Mucosa of descending colon (tissue), 3 donors: ENCODE results near the gene PCBP3. TPM values are rescaled to one million over a fixed set of nuclear protein-coding genes. Genes with fewer than 3 reads are reported as not detected.
"Not testable (repeated sequence)": the region's sequence is repeated elsewhere in the genome, so short reads cannot be mapped to it uniquely, and the experiment has no call there.

ENCODE experiments used
- ATAC-seq: fragments of 200-7000 bp; cut with Tn5 transposase; one replicate; pipeline ENCODE4 v1.9.1; 2020; ENCODE audit warnings: mild to moderate bottlenecking, moderate library complexity
- DNase-seq, 3 donors: peaks; one replicate each; pipeline ENCODE4 v3.0.0-alpha.2; 2020
- H3K36me3 ChIP-seq: fragments of 200-600 bp; one replicate; pipeline ENCODE4 v1.8.0; 2021; ENCODE audit warnings: low read depth, mild to moderate bottlenecking
- H3K4me1 ChIP-seq: fragments of 200-600 bp; one replicate; pipeline ENCODE4 v1.8.0; 2021; ENCODE audit warnings: low read depth, mild to moderate bottlenecking
- H3K4me3 ChIP-seq: fragments of 200-600 bp; one replicate; pipeline ENCODE4 v1.8.0; 2021; ENCODE audit warnings: mild to moderate bottlenecking
- H3K9me3 ChIP-seq: fragments of 200-600 bp; one replicate; pipeline ENCODE4 v1.8.0; 2021; ENCODE audit warnings: mild to moderate bottlenecking
- CTCF ChIP-seq: fragments of 200-600 bp; IDR thresholded peaks from one replicate; pipeline ENCODE4 v1.8.0; 2022; ENCODE audit warnings: antibody characterized with exemption, mild to moderate bottlenecking
- intact Hi-C, 2 donors: fragments of 100-400 bp; cut with DNase I in 1 of 2; cut with micrococcal nuclease in 1 of 2; formaldehyde crosslinking; loops; one replicate each; pipeline versions ENCODE4 v1.11.0 to v1.11.1; 2022; cut with DNase I, micrococcal nuclease
- total RNA-seq, 3 donors: library from RNA; stranded (reverse); fragmentation: NEBNext Ultra II Directional in 2 of 3; extraction: Animal tissue kit (Norgen Biotek cat#: 25700) in 2 of 3; gene quantifications; one replicate each; pipeline versions ENCODE4 v1.2.1 to v1.2.4, GENCODE V29; 2021 to 2023
- donor health status: DM: no; HTN: no; CAD: no; lungs with moderate emphysema.
- donor health status: DM: no; HTN: no; CAD: no.
- donor health status: DM: no; HTN: yes; CAD: no.

Gene PCBP3
- total RNA-seq, 3 donors from 2014 or later, result 4.5 to 18.4 (median 7.6) TPM

DNA sequence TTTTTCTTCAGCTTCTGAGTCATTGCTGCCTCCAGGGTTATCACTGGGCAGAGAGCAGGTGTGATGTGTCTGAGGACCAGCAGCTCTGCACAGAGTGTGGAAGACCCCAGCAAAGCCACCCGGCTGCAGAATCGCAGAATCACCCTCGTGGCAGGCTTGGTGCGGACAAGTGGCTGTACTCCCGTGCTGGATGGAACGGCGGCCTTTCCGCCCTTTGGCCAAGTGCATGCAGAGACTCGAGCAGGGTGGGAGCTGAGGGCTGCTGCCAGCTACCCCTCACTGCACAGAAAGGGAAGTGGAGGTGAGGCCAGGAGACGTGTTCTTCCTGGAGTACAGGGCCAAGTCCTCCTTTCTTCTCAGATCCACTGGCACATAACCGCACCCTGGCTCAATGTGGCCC is 162.5 kb downstream of the PCBP3 start:
- Histone ChIP-seq H3K4me1 (no peaks in the 10 kb centered on the region), H3K4me3 (no peak overlapping the region), H3K9me3 (no peaks in the 10 kb centered on the region), H3K36me3 (no peaks in the 10 kb centered on the region)
- ATAC-seq (no peak), DNase-seq (no peak)
- TF ChIP-seq CTCF, result no peak
- intact Hi-C loops, result no loop called here

- DNase-seq, intact Hi-C loops, ATAC-seq, H3K4me3 ChIP-seq, H3K36me3 ChIP-seq, H3K9me3 ChIP-seq, H3K4me1 ChIP-seq: not testable (repeated sequence)
Measured at GRCh38 chr21:45808663-45809062, 165.1 kb downstream of the PCBP3 start.

DNA sequence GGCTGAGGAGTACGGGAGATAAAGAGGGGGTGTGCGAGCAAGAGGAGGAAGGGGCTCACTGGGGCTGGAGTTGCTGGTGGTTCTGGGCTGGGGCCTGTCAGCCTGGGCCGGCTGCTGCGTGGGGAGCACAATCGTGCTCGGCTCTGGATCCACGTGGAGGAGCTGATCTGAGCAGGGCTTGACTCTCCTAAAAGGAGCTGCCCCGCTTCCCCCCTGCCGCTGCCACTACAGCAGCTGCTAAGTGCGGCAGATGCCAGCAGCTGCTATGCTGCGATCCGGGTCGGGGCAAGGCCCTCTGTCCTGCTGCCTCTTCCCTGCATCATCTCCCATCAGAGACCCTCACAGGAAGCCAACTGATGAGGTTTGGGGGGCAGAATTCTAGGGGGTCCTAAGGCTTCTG is 165.9 kb downstream of the PCBP3 start:
- H3K4me3 ChIP-seq, result no peak overlapping the region
- no peaks in the 10 kb centered on the region for H3K9me3 ChIP-seq
- DNase-seq (no peak), ATAC-seq (no peak)
- intact Hi-C loops, result no loop called here
- no peaks in the 10 kb centered on the region for H3K4me1 ChIP-seq
- no peak for TF ChIP-seq CTCF
- no peaks in the 10 kb centered on the region for H3K36me3 ChIP-seq

GRCh38 chr21:45811136-45811535 is 167.6 kb downstream of the PCBP3 start:
- no peaks in the 10 kb centered on the region for H3K36me3 ChIP-seq
- DNase-seq (no peak), ATAC-seq (no peak)
- no peaks in the 10 kb centered on the region for H3K9me3 ChIP-seq
- no peak overlapping the region for H3K4me3 ChIP-seq
- intact Hi-C loops, result no loop called here
- no peaks in the 10 kb centered on the region for H3K4me1 ChIP-seq
- no peak for TF ChIP-seq CTCF

DNA sequence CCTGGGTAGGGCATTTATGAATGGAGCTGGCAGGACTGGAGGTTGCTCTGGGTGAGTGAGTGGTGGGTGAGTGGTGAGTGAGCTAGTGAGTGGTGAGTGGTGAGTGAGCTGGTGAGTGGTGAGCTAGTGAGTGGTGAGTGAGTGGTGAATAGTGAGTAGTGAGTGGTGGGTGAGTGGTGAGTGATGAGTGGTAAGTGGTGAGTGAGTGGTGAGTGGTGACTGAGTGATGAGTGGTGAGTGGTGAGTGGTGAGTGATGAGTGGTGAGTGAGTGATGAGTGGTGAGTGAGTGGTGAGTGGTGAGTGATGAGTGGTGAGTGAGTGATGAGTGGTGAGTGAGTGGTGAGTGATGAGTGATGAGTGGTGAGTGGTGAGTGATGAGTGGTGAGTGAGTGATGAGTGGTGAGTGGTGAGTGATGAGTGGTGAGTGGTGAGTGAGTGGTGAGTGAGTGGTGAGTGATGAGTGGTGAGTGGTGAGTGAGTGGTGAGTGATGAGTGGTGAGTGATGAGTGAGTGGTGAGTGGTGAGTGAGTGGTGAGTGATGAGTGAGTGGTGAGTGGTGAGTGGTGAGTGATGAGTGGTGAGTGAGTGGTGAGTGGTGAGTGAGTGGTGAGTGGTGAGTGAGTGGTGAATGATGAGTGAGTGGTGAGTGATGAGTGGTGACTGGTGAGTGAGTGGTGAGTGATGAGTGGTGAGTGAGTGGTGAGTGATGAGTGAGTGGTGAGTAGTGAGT is 170.8 kb downstream of the PCBP3 start:
- intact Hi-C loops, result not testable (repeated sequence)

DNA sequence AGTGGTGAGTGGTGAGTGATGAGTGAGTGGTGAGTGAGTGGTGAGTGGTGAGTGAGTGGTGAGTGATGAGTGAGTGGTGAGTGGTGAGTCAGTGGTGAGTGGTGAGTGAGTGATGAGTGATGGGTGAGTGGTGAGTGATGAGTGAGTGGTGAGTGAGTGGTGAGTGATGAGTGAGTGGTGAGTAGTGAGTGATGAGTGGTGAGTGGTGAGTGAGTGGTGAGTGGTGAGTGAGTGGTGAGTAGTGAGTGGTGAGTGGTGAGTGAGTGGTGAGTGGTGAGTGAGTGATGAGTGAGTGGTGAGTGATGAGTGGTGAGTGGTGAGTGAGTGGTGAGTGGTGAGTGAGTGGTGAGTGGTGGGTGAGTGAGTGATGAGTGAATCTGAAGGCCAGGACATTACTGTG is 172.3 kb downstream of the PCBP3 start:
- intact Hi-C loops, DNase-seq, H3K36me3 ChIP-seq, H3K9me3 ChIP-seq, H3K4me1 ChIP-seq, H3K4me3 ChIP-seq, ATAC-seq: not testable (repeated sequence)

More for the DNA sequence above, 170.8 kb downstream of the PCBP3 start:
- not testable (repeated sequence) for H3K9me3 ChIP-seq, H3K4me1 ChIP-seq, H3K4me3 ChIP-seq, H3K36me3 ChIP-seq, ATAC-seq, DNase-seq

DNA sequence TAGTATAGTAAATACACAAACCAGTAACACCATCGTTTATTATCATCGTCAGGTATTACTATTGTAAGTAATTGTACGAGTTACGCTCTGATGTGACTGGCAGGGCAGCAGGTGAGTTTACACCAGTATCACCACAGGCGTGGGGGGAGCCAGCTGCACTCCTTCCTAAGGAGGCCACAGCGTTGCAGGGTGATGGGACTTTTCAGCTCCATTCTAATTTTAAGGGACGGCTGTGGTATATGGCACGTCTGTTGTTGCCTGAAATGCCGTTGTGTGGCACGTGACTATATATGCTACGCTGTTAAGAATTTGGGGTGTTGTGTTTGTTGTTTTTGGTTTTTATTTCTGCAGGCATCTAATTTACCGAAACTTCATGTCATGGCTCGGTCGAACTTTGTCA is 173.3 kb downstream of the PCBP3 start:
- H3K4me1 ChIP-seq, result no peaks in the 10 kb centered on the region
- H3K4me3 ChIP-seq, result no peak overlapping the region
- H3K9me3 ChIP-seq, result no peaks in the 10 kb centered on the region
- no peak for ATAC-seq
- H3K36me3 ChIP-seq, result no peaks in the 10 kb centered on the region
- no peak for DNase-seq
- intact Hi-C loops, result no loop called here
- TF ChIP-seq CTCF, result no peak
